HG02970 (cell line): ENCODE data around the gene UBALD1.

Experiments used
- ATAC-seq: cut with Tn5 transposase; IDR thresholded peaks from one replicate; pipeline ENCODE4 v1.9.1; 2021; ENCODE audit warnings: mild to moderate bottlenecking, moderate library complexity, moderate number of reproducible peaks; ENCODE audit not compliant: unreplicated experiment, low FRiP score

UBALD1 gene

DNA sequence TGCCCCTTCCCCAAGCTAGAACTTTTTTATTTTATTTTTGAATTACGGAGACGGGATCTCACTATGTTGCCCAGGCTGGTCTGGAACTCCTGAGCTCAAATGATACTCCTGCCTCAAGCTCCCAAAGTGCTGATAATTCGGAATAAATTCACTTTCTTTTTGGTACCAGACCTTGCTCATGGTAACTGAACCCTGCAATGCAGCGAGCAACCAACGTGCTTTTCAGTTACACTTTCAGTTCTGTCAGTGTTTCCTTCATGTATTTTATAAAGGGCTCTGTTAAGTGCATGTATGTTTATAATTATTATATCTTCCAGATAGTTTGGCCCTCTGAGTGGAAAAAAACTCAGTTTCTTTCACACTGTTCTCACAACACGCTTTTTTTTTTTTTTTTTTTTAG lies 44.6 kb downstream of the UBALD1 start:
- ATAC-seq = no peak

DNA sequence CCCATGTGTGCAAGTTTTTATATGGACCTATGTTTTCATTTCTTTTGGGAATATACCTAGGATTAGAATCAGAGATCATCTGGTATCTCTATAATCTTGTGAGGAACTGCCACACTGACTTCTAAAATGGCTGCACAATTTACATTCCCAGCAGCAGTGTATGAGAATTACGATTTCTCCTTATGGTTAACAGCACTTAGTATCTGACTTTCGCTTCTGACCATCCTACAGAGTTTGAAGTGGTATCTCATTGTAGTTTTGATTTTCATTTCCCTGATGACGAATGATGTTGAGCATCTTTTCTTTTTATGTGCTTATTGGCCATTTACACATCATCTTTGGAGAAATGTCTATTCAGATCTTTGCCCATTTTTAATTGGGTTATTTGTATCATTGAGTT lies 48.5 kb downstream of the UBALD1 start:
- ATAC-seq = no peak

DNA sequence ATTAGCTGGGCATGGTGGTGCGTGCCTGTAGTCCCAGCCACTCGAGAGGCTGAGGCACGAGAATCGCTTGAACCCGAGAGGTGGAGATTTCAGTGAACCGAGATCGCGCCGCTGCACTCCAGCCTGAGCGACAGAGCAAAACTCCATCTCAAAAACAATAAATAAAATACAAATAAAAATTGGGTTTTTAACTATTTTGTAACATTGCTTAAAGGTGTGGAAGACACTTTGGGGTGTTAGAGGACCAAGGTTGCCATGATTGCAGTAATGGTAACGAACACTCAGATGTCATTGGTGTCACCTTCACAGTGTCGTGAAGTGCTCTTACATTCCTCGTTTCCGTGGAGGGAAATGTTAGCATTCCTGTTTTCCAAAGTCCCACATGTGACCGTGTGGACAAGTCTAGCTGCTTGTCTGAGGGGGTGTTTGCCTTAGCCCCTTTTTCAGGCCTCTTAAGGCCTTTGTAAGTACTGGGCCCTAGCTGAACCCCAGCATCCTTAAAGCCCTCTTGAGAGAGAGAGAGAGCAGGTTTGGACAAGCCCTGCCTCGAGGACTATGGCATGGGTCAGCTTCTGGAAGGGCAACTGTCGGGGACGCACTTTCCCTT lies 49.9 kb downstream of the UBALD1 start:
- no peak for ATAC-seq

DNA sequence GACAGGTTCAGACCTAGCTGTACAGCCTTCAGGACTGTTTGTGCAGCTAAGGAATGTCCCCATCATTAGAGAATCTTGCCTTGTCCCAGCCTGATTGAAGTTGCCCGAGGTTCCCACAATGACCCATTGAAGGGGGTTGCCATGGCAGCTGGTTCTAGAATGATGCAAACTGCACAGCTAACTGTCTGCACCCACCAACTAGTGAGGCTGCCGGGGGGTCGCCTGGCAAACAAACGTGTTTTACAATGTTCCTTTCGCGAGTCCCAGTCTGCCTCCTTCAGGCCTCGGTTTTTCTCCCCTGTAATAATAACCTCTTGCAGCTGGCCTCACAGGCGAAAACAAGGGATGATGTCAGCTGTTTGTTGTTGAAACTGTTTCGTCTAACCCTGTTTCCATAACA lies 53.1 kb downstream of the UBALD1 start:
- ATAC-seq = no peak
